GM06990 (cell line): ENCODE results near the gene NENF.

Experiments used
- DNase-seq: peaks from one replicate; pipeline ENCODE4 v3.0.0-alpha.2; 2011; ENCODE audit not compliant: insufficient read length; ENCODE audit errors: extremely low read depth
- H3K27me3 ChIP-seq: replicated peaks from 2 replicates; pipeline ENCODE4 v1.6.0; 2011; ENCODE audit warnings: low read length; ENCODE audit not compliant: control insufficient read depth, insufficient read depth
- H3K36me3 ChIP-seq: 2 replicates; pipeline ENCODE4 v1.5.1; 2011; ENCODE audit warnings: low read length; ENCODE audit not compliant: control insufficient read depth, insufficient read depth
- H3K4me3 ChIP-seq: replicated peaks from 2 replicates; pipeline ENCODE4 v1.5.1; 2011; ENCODE audit warnings: low read depth, mild to moderate bottlenecking, control low read depth, low read length
- TF ChIP-seq, protein P1 (sequence below): IDR thresholded peaks from 2 replicates; pipeline ENCODE4 v1.5.1; 2011; ENCODE audit warnings: low read length, control low read depth, mild to moderate bottlenecking, inconsistent platforms; ENCODE audit not compliant: insufficient read depth, poor library complexity, severe bottlenecking

NENF gene

DNA sequence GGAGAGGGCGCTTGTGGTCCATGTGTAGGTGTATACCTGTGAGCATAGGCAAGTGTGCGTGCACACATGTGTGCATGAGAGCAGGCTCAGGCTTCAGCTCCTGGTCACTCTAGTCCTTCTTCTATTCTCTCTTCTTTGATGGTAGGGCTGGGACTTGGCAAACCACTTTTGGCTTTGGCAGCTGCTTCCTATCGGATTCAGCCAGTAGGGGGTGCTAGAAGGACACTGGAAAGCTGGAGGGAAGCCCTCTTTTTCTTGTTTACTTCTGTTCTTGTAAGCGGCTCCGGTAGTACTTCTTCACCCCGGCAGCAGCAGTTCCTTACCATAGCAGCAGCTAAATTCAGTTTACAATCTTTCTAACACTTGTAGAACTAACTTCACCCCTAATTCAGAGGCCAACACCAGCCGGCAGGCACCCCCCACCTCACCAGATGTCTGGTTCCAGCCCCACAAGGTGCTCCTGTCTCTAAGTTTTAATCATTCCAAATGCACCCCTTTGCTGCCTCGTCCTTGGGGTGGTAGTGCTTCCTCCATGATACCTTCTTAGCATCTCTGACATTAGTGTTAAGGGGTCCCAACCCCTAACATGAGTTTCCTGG lies 25.1 kb downstream of the NENF start:
- TF ChIP-seq, protein P1, sequence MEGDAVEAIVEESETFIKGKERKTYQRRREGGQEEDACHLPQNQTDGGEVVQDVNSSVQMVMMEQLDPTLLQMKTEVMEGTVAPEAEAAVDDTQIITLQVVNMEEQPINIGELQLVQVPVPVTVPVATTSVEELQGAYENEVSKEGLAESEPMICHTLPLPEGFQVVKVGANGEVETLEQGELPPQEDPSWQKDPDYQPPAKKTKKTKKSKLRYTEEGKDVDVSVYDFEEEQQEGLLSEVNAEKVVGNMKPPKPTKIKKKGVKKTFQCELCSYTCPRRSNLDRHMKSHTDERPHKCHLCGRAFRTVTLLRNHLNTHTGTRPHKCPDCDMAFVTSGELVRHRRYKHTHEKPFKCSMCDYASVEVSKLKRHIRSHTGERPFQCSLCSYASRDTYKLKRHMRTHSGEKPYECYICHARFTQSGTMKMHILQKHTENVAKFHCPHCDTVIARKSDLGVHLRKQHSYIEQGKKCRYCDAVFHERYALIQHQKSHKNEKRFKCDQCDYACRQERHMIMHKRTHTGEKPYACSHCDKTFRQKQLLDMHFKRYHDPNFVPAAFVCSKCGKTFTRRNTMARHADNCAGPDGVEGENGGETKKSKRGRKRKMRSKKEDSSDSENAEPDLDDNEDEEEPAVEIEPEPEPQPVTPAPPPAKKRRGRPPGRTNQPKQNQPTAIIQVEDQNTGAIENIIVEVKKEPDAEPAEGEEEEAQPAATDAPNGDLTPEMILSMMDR, result peak; percentile 66
- H3K36me3 ChIP-seq, result no peaks in the 10 kb centered on the region
- no peaks in the 10 kb centered on the region for H3K27me3 ChIP-seq
- H3K4me3 ChIP-seq, result no peak overlapping the region
- no peak for DNase-seq

DNA sequence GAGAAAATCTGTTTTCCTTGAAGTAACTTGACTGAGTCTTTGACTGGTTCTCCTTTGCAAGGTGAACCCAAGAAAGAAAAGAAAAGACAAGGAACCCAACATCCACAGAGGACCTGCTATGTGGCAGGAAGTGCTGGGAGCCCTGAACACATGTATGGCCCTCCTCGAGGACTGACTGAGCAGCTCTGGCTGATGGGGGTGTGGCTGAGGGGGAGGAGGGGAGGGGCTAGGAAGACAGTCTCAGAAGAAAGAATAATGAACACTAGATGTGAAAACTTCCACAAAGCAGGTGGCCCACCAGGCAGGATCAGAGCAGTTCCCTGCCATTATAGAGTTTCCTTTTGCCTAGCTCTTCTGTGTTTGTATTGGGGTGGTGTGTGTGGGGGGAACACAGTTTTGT lies 26.1 kb downstream of the NENF start:
- DNase-seq, result no peak
- no peaks in the 10 kb centered on the region for H3K27me3 ChIP-seq
- H3K4me3 ChIP-seq, result no peak overlapping the region
- TF ChIP-seq, protein P1, result no peak
- H3K36me3 ChIP-seq, result no peaks in the 10 kb centered on the region

DNA sequence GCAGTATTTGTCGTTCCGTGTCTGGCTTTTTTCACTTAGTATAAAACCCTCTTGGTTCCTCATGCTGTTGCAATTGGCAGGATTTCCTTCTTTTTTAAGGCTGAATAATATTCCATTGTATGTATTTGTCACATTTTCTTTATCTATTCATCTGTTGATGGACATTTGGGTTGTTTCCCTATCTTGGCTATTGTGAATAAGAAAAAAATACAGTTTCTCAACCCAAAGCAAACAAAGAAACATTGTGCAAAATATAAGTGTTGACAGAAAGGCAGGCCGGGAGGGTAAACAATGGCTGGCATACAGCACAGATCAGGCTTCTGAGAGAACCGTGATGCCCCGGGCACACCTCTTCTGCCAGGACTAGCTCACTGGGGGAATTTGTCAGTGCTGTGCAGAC lies 26.9 kb downstream of the NENF start:
- no peak for DNase-seq
- Histone ChIP-seq H3K4me3 (no peak overlapping the region), H3K27me3 (no peaks in the 10 kb centered on the region), H3K36me3 (no peaks in the 10 kb centered on the region)
- TF ChIP-seq, protein P1, result no peak

DNA sequence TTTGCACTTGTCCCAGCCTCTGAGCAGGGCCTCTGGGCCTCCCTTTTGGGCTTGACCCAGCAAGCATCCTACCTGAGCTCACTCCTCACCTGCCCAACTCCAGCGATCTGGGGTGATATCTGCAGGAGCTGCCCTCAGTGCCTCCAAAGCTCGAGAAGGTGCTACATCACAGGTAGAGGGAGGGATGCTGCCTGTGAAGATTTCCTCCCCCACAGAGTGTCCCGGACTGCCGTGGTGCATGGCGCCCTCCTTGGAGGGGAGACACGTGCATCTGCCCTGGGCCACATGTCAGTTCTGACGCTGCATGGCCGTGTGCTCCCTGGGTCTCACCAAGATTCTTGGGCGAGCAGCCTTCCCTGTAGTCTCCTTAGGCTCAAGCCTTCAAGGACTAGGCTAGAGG lies 27.7 kb downstream of the NENF start:
- Histone ChIP-seq H3K36me3 (no peaks in the 10 kb centered on the region), H3K27me3 (no peaks in the 10 kb centered on the region), H3K4me3 (no peak overlapping the region)
- DNase-seq, result no peak
- TF ChIP-seq, protein P1, result no peak

DNA sequence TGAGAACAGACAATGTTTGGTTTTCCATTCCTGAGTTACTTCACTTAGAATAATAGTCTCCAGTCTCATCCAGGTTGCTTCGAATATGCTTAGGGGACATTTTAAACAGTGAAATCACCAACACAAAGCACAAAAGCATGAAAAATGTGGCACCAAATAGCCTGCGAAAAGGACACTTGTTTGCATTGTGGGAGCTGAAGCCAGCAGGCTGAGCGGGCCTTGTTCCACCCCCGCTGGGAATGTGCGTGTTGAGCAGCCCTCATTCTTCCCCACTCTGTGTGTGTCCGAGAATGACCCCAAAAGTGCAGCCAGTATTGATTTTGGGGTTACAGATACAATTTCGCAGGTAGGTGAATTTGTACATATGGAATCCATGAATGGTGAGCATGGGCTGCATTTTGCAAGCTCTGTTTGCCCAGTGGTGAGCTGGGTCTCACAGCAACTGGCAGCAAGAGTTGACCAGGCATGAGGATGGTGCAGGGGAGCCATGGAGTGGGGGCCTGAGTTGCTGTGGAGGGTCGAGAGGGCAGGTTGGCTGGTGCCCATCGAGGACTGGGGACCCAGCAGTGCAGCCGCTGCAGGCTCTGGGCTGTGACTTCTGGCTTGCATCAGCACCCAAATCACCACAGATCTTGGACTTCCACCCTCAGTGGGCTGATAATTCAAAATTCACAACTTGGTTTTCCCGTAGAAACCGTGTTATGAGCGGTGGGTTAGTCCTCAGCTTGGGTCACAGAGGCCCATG lies 29.4 kb downstream of the NENF start:
- TF ChIP-seq, protein P1, result no peak
- Histone ChIP-seq H3K4me3 (no peak overlapping the region), H3K36me3 (no peaks in the 10 kb centered on the region), H3K27me3 (no peaks in the 10 kb centered on the region)
- no peak for DNase-seq
